Stimulated activated CD8-positive, alpha-beta memory T cell treated with anti-CD3 and anti-CD28 coated beads, Interleukin-7, amount 100 ng/mL, for 48 hours (primary cell): ENCODE results near the gene FGF1.
"Not testable (repeated sequence)": the region's sequence is repeated elsewhere in the genome, so short reads cannot be mapped to it uniquely, and the experiment has no call there.

Experiments used
- DNase-seq, 2 donors: peaks; one replicate each; pipeline ENCODE4 v3.0.0-alpha.2; 2020; ENCODE audit warnings: low read depth in 1 of 2; ENCODE audit errors: extremely low read depth in 1 of 2

The FGF1 gene

DNA sequence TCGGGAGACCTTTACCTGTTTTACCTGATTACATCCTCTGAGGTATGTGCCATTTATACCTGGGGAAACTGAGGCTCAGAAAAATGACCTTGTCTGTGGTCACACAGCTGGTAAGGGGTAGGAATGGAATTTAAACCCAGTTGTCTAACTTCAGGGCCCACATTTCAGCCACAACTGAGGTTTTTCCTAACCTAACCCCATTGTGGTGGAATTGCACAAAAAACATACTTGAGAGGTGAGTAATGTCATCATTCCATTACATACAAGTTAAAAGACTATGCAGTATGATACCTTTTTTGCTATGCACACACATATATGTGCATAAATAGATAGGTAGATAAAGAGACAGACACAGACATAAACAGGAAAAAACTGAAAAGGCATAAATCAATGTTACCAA is 14.1 kb downstream of the FGF1 start:
- DNase-seq, result no peak

DNA sequence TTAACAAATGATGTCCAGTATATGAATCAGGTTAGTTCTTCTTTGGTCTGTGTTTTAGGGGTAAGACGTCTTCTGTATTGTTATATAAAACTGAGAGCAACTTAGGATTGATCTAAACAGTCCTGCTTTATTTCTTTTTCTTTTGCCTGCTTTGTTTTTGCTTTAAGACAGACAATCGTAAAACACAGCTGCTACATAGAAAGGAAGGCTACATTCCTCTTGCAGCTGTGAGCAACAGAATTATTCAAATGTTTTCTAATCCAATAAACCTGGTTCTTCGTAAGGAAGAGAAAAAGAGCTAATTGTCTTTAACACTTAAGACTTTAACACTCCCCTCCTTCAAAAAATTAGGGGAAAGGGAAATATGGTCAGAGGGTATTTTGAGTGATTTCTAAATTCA is 14.6 kb downstream of the FGF1 start:
- DNase-seq, result no peak

DNA sequence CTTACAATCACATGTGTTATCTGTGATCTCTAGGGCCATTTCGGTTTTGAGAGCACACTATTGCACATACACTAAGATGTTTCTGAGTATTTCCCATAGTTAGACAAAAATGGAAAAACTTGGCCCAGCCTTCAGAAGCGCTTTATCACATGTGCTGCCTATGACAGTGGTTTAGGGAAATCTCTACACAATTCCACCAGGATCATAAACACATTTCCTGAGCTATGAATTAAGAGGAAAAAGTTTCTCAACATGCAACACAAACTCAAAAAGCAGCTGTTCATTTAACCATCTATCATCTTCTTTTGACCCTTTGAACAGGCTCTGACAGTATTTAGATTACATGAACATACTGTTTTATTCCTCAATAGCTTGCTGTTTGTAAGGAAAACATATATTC is 15.1 kb downstream of the FGF1 start:
- DNase-seq, result no peak

DNA sequence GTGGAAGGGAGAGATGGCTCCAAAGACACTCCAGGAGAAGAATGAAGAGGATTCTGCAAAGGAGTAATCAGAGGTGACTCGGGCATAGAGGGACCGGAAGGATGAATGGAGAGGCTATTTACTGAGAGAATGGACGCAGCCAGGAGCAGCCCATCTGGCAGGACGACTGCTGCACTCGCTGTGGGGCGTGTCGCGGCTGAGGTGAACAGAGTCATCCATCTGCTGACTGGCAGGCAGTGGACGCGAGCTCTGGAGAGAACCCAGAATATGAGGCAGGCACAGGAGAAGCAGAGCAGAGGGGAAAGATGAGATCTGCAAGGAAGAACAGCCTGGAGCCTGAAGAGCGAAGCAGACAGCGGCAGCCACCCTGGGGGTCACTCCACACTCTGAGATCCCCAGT is 16.4 kb downstream of the FGF1 start:
- no peak for DNase-seq

DNA sequence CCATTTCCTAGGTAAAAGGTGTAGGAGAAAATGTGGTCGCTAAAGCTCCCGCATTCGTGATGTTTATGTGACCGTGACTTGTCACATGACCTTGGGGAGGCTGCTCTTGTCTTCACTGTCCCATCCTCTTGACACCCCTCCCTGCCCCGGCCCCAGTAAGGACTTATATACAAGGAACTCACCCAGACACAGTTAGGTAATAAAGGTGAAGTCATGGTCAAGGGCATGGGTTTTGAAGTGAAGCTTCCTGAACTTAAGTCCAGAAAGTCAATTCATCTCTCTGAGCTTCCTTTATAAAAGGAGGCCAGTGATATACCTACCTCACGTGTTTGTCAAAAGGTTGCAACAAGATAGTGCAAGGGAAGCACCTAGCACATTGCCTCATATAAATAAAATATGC is 17.6 kb downstream of the FGF1 start:
- no peak for DNase-seq

DNA sequence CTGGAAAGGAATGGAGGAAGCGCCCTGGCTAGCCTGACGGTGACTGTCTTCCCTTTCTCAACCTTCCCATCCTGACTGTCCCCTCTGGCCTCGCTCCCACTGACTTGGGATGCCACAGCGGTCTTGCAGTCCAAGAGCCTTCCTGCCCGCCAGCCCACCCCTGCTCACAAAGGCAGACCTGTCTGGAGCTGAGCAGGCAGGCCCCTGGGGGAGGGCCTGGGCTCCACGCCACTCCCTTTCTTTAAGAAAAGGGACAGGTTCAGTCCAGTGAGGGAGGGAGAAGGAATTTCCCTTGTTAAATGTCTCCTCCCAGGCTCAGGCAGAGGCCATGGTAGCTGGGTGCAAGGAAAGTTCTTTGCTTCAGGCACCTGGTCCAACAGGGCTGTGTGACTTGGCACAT is 18.1 kb downstream of the FGF1 start:
- no peak for DNase-seq

GRCh38 chr5:142664636-142665035 is 21.3 kb downstream of the FGF1 start:
- DNase-seq, result no peak

DNA sequence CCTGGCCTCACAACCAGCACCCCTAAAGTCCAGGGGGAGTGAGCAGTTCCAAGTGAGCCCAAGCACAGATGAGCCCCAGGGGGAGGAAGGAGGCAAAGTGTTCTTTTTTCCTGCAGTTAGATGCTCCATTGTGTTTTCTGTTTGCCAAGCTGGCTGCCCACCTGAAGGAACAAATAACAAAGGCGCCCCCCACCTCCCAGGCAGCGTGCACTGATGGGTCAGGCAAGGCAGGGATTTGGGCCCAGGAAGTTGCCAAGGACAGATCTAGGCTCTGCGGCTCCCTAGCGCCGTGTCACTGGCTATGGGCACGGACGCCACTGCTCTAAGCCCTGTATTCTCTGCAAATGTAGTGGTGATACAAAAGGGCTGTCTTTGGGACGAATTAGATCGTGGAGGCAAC is 21.8 kb downstream of the FGF1 start:
- no peak for DNase-seq

DNA sequence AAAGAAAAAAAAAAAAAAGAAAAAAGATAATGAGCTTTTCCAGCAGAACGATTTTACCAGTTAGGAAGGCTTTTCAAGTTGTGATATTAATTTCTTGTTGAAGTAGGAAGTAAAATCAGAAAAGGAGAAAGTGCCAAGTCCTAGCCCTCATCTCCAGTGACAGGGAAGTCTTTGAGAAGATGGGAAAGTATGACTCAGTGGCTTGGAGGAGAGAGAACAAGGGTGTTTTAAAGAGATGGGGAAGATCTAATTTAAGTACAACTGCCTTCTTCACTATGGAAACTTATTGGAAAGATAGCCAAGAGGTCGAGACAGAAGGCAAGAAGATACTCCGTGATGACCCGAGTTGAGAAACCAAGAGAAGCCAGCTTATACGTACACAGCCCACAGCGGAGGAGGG is 22.6 kb downstream of the FGF1 start:
- no peak for DNase-seq

DNA sequence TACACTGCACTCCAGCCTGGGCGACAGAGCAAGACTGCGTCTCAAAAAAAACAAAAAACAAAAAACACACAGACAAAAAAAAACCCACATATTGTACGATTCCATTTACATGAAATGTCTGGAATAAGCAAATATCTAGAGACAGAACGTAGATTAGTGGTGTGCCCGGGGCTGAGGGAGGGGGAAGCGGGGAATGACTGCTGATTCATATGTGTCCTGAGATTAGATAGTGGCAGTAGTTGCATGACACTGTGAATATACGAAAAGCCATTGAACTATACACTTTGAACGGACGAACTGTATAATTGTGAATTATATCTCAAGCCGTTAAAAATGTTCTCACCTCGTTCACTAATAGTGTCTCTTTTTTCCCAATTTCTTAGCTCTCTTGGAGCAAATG is 23.9 kb downstream of the FGF1 start:
- no peak for DNase-seq

GRCh38 chr5:142661143-142661542 is 24.7 kb downstream of the FGF1 start:
- no peak for DNase-seq

DNA sequence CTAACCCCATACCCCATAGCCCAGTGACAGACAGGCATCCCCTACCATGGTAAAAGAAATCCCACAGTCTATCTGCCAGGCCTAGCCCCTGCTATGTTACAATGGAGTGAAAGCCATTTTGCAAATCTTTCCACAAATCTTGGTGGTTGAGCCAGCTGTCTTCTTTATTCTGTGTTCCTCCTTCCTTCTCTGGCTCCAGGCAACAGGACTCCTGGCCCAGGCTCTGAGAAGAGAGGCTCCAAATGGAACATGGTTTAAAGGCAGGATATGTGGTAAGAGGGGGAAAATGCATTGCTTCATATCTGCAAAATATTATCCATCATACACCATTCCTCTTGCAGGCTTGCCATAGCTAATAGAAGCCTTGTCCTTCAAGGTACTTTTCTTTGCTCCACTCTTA is 25.2 kb downstream of the FGF1 start:
- DNase-seq, result no peak

DNA sequence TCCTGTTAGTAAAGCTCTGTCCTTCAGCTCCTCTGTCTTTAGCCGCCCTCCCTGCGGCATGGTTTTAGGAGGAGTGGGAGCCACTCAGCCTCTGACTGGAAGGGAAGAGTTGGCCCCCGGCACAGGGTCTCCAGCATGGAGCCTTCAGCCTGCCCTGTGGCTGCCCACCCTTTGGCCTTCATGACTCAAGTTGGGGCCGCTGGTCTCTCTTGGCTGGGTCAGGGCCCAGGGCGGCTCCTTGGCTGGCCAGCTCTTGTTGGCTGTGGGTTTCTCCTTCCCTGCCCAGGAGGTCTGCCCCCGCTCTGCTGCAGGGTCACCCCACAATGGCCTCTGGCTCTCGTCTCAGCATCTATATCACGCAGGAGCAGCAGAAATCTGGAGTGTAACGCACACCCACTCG is 25.7 kb downstream of the FGF1 start:
- DNase-seq, result no peak

GRCh38 chr5:142659405-142659804 is 26.5 kb downstream of the FGF1 start:
- DNase-seq, result no peak

DNA sequence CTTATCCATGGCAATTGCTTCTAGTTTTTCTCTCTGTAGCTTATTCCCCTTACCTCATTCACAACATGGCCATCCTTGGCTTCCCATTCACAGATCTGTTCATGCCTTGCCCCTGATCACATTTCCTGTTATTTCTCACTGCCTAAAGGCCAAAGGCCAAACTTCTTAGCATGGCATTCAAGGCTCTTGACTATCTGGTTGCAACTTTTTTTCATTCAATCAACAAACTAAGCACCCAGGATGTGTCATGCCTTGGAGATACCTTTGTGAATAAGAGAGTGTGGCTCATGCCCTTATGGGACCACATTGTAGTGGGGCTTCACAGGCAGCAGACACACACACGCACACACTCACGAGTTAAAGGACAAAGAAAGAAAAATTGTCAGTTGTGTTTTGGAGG is 27.6 kb downstream of the FGF1 start:
- DNase-seq, result no peak

- DNase-seq, result no peak
These were observed 28.4 kb downstream of the FGF1 start for GRCh38 chr5:142657446-142657845.

GRCh38 chr5:142655339-142656267 is 30.3 kb downstream of the FGF1 start:
- DNase-seq, result peak; percentile 32 to 50

DNA sequence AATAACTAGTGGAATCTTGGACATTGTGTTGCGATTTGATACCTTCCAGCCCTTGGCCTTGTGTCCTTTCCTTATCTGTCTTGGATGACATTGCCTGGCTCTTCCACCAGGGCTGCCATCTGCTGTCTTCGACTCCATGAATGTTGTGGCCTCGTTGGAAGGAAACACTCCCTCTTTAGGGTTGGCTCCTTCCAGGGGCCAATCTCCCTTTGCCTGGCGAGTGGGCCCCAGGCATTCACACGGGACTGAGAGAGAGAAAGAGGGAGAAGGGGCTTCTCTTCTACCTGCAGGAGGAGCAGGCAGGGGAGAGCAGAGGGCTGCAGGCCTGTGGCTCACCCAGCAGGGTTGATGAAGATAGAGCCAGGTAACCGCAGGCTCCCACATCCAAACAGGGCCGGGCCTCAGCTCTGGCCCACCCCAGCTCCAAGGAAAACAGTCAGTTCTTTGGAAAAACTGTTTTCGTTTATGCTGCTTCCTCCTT is 31.3 kb downstream of the FGF1 start:
- no peak for DNase-seq

DNA sequence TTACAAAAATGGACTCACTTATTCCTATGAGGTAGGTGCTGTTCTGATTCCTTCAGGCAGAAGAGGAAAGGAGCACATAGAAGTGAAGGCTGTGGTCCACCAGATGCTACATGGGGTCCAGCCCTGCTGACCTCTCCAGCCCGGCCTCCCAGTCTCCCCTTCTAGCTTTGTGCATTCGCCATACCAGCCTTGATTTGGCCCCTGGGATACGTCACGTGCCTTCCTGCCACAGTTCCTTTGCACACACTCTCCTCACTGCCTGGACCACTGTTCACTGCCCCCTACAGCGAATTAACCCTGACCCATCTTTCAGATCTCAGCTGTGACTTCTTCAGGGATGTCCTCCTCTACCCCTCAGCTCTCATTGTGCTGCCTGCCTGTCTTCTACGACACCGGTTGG is 32.6 kb downstream of the FGF1 start:
- DNase-seq, result no peak

GRCh38 chr5:142652563-142652962 is 33.3 kb downstream of the FGF1 start:
- no peak for DNase-seq

GRCh38 chr5:142650881-142651280 is 35.0 kb downstream of the FGF1 start:
- no peak for DNase-seq

- DNase-seq, result no peak
These were observed 35.8 kb downstream of the FGF1 start for GRCh38 chr5:142650060-142650459.

DNA sequence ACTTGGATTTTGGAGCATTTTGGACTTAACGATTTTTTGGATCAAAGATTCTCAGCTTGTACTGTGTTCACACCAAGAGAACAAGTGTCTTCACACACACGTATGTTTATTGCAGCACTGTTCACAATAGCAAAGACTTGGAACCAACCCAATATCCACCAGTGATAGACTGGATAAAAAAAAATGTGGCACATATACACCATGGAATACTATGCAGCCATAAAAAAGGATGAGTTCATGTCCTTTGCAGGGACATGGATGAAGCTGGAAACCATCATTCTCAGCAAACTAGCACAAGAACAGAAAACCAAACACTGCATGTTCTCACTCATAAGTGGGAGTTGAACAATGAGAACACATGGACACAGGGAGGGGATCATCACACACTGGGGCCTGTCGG is 37.8 kb downstream of the FGF1 start:
- not testable (repeated sequence) for DNase-seq
